OCI-LY3 (cell line): Measurements from ENCODE around the gene DDO.

ENCODE experiments used
- H2AFZ ChIP-seq: fragments of 200-600, 300-600 bp; shearing (Covaris generic); 2 replicates; pipeline ENCODE4 v1.6.0; 2014; ENCODE audit warnings: antibody characterized with exemption, low read depth, low read length
- H3K27ac ChIP-seq: fragments of 200-600, 300-600 bp; sonication (generic); 2 replicates; pipeline ENCODE4 v1.5.1; 2014; ENCODE audit warnings: mild to moderate bottlenecking, low read length, moderate library complexity, mixed read lengths
- H3K27me3 ChIP-seq: fragments of 200-600, 300-600 bp; sonication (generic); 2 replicates; pipeline ENCODE4 v1.6.1; 2014; ENCODE audit warnings: low read depth, low read length, mixed read lengths
- H3K36me3 ChIP-seq: fragments of 200-600, 300-600 bp; sonication (generic); replicated peaks from 2 replicates; pipeline ENCODE3; 2014; ENCODE audit warnings: low read depth, low read length, mixed read lengths
- H3K4me1 ChIP-seq: fragments of 300-600, 200-600 bp; sonication (generic); 2 replicates; pipeline ENCODE4 v1.6.1; 2014; ENCODE audit warnings: low read length, mixed read lengths
- H3K4me2 ChIP-seq: fragments of 200-600, 300-600 bp; sonication (generic); 2 replicates; pipeline ENCODE4 v1.6.1; 2014; ENCODE audit warnings: low read length, mixed read lengths
- H3K4me3 ChIP-seq: fragments of 300-600, 200-600 bp; sonication (generic); 2 replicates; pipeline ENCODE4 v1.5.1; 2014; ENCODE audit warnings: antibody characterized with exemption, mild to moderate bottlenecking, low read length, moderate library complexity
- H3K79me2 ChIP-seq: fragments of 300-600, 200-600 bp; shearing (Covaris generic); 2 replicates; pipeline ENCODE4 v1.6.1; 2014; ENCODE audit warnings: mild to moderate bottlenecking, low read length, mixed read lengths
- H3K9ac ChIP-seq: fragments of 300-600, 200-600 bp; shearing (Covaris generic); 2 replicates; pipeline ENCODE4 v1.6.0; 2014; ENCODE audit warnings: mild to moderate bottlenecking, low read length, moderate library complexity
- H3K9me3 ChIP-seq: fragments of 200-600, 300-600 bp; shearing (Covaris generic); 2 replicates; pipeline ENCODE4 v1.6.1; 2014; ENCODE audit warnings: low read length, mixed read lengths; ENCODE audit not compliant: insufficient read depth
- H4K20me1 ChIP-seq: fragments of 200-600, 300-600 bp; sonication (generic); 2 replicates; pipeline ENCODE4 v1.6.1; 2016; ENCODE audit warnings: low read length, mixed read lengths; ENCODE audit not compliant: insufficient read depth
- CTCF ChIP-seq: fragments of 200-600, 300-600 bp; sonication (generic); IDR thresholded peaks from 2 replicates; pipeline ENCODE4 v1.5.1; 2014; ENCODE audit warnings: antibody characterized with exemption, low read length, low read depth
- EZH2phosphoT487 ChIP-seq: fragments of 200-600 bp; shearing (Covaris generic); IDR thresholded peaks from 2 replicates; pipeline ENCODE4 v1.6.1; 2018; ENCODE audit warnings: antibody characterized with exemption, mixed run types, low read depth

DDO gene, protein sequence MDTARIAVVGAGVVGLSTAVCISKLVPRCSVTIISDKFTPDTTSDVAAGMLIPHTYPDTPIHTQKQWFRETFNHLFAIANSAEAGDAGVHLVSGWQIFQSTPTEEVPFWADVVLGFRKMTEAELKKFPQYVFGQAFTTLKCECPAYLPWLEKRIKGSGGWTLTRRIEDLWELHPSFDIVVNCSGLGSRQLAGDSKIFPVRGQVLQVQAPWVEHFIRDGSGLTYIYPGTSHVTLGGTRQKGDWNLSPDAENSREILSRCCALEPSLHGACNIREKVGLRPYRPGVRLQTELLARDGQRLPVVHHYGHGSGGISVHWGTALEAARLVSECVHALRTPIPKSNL

GRCh38 chr6:110415086-110415916 lies at the start of gene DDO:
TSS of gene DDO (minus strand) at chr6:110415575. CDS start at chr6:110413462, 2,113 bp downstream.
- no peak within 1 kb of the TSS for H3K9ac ChIP-seq
- H2AFZ ChIP-seq = no peak within 1 kb of the TSS
- H3K27ac ChIP-seq = no peak within 1 kb of the TSS
- no peaks in the 10 kb centered on the region for H3K79me2 ChIP-seq
- TF ChIP-seq CTCF (no peak), EZH2phosphoT487 (no peak)
- no peak within 1 kb of the TSS for H3K4me3 ChIP-seq
- no peaks in the 10 kb centered on the region for H4K20me1 ChIP-seq
- no peaks in the 10 kb centered on the region for H3K36me3 ChIP-seq
- no peak within 1 kb of the TSS for H3K4me2 ChIP-seq
- H3K9me3 ChIP-seq = no peaks in the 10 kb centered on the region
- H3K27me3 ChIP-seq = no peaks in the 10 kb centered on the region
- H3K4me1 ChIP-seq = no peaks in the 10 kb centered on the region

- Histone ChIP-seq H3K4me1 (no peaks in the 10 kb centered on the region), H3K79me2 (no peaks in the 10 kb centered on the region), H3K4me3 (no peak overlapping the region), H3K4me2 (no peak overlapping the region), H3K9ac (no peak overlapping the region), H3K9me3 (no peaks in the 10 kb centered on the region), H4K20me1 (no peaks in the 10 kb centered on the region), H3K27ac (no peak overlapping the region), H2AFZ (no peak overlapping the region), H3K36me3 (no peaks in the 10 kb centered on the region), H3K27me3 (no peaks in the 10 kb centered on the region)
- no peak for TF ChIP-seq CTCF
- TF ChIP-seq EZH2phosphoT487 = no peak
Measured at GRCh38 chr6:110462884-110463481, 47.6 kb upstream of the DDO start.

- TF ChIP-seq CTCF (no peak), EZH2phosphoT487 (no peak)
- Histone ChIP-seq H3K36me3 (no peaks in the 10 kb centered on the region), H2AFZ (no peak overlapping the region), H3K9ac (no peak overlapping the region), H3K4me1 (no peaks in the 10 kb centered on the region), H3K4me3 (no peak overlapping the region), H3K79me2 (no peaks in the 10 kb centered on the region), H3K27me3 (no peaks in the 10 kb centered on the region), H3K9me3 (no peaks in the 10 kb centered on the region), H4K20me1 (no peaks in the 10 kb centered on the region), H3K27ac (no peak overlapping the region), H3K4me2 (no peak overlapping the region)
Measured at GRCh38 chr6:110461376-110461775, 46.0 kb upstream of the DDO start.

DNA sequence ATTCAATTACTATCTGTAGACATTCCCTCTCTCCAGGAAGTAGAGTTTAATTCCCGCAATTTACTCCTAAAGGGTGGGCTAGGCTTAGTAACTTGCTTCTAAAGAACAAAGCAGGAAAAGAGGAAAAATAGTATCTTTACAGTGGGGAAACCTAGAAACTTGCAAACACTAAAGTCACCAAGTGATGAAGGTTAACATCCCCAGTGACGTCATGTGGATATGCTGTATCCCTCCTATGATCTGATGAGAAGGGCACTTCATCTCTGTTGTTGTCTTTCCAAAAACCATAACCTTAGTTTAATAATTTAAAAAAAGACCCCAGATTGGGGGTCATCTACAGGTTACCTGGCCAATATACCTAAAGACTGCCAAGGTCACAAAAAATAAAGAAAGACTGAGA lies 43.8 kb upstream of the DDO start:
- Histone ChIP-seq H3K9ac (no peak overlapping the region), H4K20me1 (no peaks in the 10 kb centered on the region), H3K4me1 (no peaks in the 10 kb centered on the region), H3K9me3 (no peaks in the 10 kb centered on the region), H3K79me2 (no peaks in the 10 kb centered on the region), H2AFZ (no peak overlapping the region), H3K4me3 (no peak overlapping the region), H3K36me3 (no peaks in the 10 kb centered on the region), H3K27me3 (no peaks in the 10 kb centered on the region), H3K4me2 (no peak overlapping the region), H3K27ac (no peak overlapping the region)
- TF ChIP-seq CTCF = no peak
- no peak for TF ChIP-seq EZH2phosphoT487
